Neural cell (in vitro differentiated cells): Measurements from ENCODE around the gene POLR3K. TPM values are rescaled to one million over a fixed set of nuclear protein-coding genes. Genes with fewer than 3 reads are reported as not detected.
"Not testable (repeated sequence)": the region's sequence is repeated elsewhere in the genome, so short reads cannot be mapped to it uniquely, and the experiment has no call there.

Source experiments
- H2AFZ ChIP-seq: fragments of 200-600, 300-800 bp; sonication (generic), shearing (Covaris generic); 2 replicates; pipeline ENCODE4 v1.6.0; 2014; ENCODE audit warnings: low read depth, mild to moderate bottlenecking, antibody characterized with exemption, low read length, moderate library complexity
- H3F3A ChIP-seq: fragments of 200-600 bp; shearing (Covaris generic); 2 replicates; pipeline ENCODE4 v1.6.1; 2016; ENCODE audit warnings: mild to moderate bottlenecking, moderate library complexity, mixed read lengths, antibody characterized with exemption, low read length; ENCODE audit not compliant: insufficient read depth, poor library complexity, severe bottlenecking
- H3K27ac ChIP-seq: fragments of 200-600, 300-800 bp; sonication (generic), shearing (Covaris generic); 2 replicates; pipeline ENCODE4 v1.5.1; 2014; ENCODE audit warnings: mild to moderate bottlenecking, low read length, moderate library complexity
- H3K27me3 ChIP-seq: fragments of 300-800, 200-600 bp; sonication (generic), shearing (Covaris generic); 2 replicates; pipeline ENCODE4 v1.6.0; 2014; ENCODE audit warnings: mild to moderate bottlenecking, low read depth, low read length, moderate library complexity; ENCODE audit not compliant: insufficient read depth
- H3K36me3 ChIP-seq: fragments of 300-800, 200-600 bp; sonication (generic), shearing (Covaris generic); 2 replicates; pipeline ENCODE4 v1.5.1; 2014; ENCODE audit warnings: mild to moderate bottlenecking, antibody characterized with exemption, low read length, moderate library complexity; ENCODE audit not compliant: insufficient read depth
- H3K4me2 ChIP-seq: fragments of 300-800, 200-600 bp; sonication (generic), shearing (Covaris generic); 2 replicates; pipeline ENCODE4 v1.6.0; 2014; ENCODE audit warnings: mild to moderate bottlenecking, low read length
- H3K4me3 ChIP-seq: fragments of 300-800, 200-600 bp; sonication (generic), shearing (Covaris generic); 2 replicates; pipeline ENCODE4 v1.5.1; 2014; ENCODE audit warnings: mild to moderate bottlenecking, low read length, moderate library complexity
- H3K79me2 ChIP-seq: fragments of 200-600 bp; shearing (Covaris generic); replicated peaks from 2 replicates; pipeline ENCODE4 v1.6.0; 2014; ENCODE audit warnings: mild to moderate bottlenecking, low read length, moderate library complexity; ENCODE audit not compliant: insufficient read depth
- H3K9ac ChIP-seq: fragments of 300-800, 200-600 bp; sonication (generic), shearing (Covaris generic); 2 replicates; pipeline ENCODE4 v1.6.1; 2016; ENCODE audit warnings: mild to moderate bottlenecking, low read length, mixed read lengths
- H3K9me2 ChIP-seq: fragments of 200-600 bp; shearing (Covaris generic); 2 replicates; pipeline ENCODE4 v1.6.1; 2016; ENCODE audit warnings: mild to moderate bottlenecking, low read length, mixed read lengths; ENCODE audit not compliant: insufficient read depth
- H3K9me3 ChIP-seq: fragments of 200-600, 300-800 bp; sonication (generic), shearing (Covaris generic); 2 replicates; pipeline ENCODE4 v1.6.1; 2016; ENCODE audit warnings: mild to moderate bottlenecking, mixed run types, low read length, moderate library complexity, mixed read lengths
- H4K20me1 ChIP-seq: fragments of 200-600 bp; shearing (Covaris generic); 2 replicates; pipeline ENCODE4 v1.6.1; 2016; ENCODE audit warnings: mild to moderate bottlenecking, mixed run types; ENCODE audit not compliant: insufficient read depth
- CTCF ChIP-seq: fragments of 450-650 bp; IDR thresholded peaks from 2 replicates; pipeline ENCODE4 v1.5.1; 2014; ENCODE audit warnings: antibody characterized with exemption, mild to moderate bottlenecking, moderate library complexity; ENCODE audit not compliant: poor library complexity, severe bottlenecking
- EP300 ChIP-seq: fragments of 450-650 bp; conservative IDR thresholded peaks from 2 replicates; pipeline ENCODE4 v1.6.1; 2014; ENCODE audit warnings: antibody characterized with exemption, mild to moderate bottlenecking, moderate library complexity; ENCODE audit not compliant: poor library complexity, severe bottlenecking
- EZH2 ChIP-seq: fragments of 200-600, 300-800 bp; shearing (Covaris generic), sonication (generic); IDR thresholded peaks from 2 replicates; pipeline ENCODE4 v1.6.1; 2014; ENCODE audit warnings: antibody characterized with exemption, low read length, borderline replicate concordance, mild to moderate bottlenecking; ENCODE audit not compliant: insufficient read depth, poor library complexity, severe bottlenecking
- MXI1 ChIP-seq: fragments of 450-650 bp; conservative IDR thresholded peaks from 2 replicates; pipeline ENCODE4 v1.6.1; 2014; ENCODE audit warnings: antibody characterized with exemption, mild to moderate bottlenecking; ENCODE audit not compliant: poor library complexity, severe bottlenecking
- POLR2AphosphoS5 ChIP-seq: IDR thresholded peaks from 2 replicates; pipeline ENCODE4 v1.6.1; 2012
- RAD21 ChIP-seq: fragments of 450-650 bp; conservative IDR thresholded peaks from 2 replicates; pipeline ENCODE4 v1.6.1; 2014; ENCODE audit warnings: antibody characterized with exemption, mild to moderate bottlenecking, moderate library complexity
- REST ChIP-seq: IDR thresholded peaks from 2 replicates; pipeline ENCODE4 v1.6.1; 2012; ENCODE audit warnings: borderline replicate concordance
- SMC3 ChIP-seq: fragments of 450-650 bp; conservative IDR thresholded peaks from 2 replicates; pipeline ENCODE4 v1.6.1; 2014; ENCODE audit warnings: antibody characterized with exemption, mild to moderate bottlenecking, moderate library complexity; ENCODE audit not compliant: poor library complexity
- TAF1 ChIP-seq: IDR thresholded peaks from 2 replicates; pipeline ENCODE4 v1.6.1; 2012; ENCODE audit warnings: low read depth
- polyA plus RNA-seq: library from polyadenylated mRNA; depleted of rRNA; stranded (reverse); fragments of >200 nt; gene quantifications from 2 replicates; pipeline ENCODE4 v1.2.3, GENCODE V29; 2014

POLR3K gene
- polyA plus RNA-seq, 1 donor from 2014 or later: 7.1 TPM

DNA sequence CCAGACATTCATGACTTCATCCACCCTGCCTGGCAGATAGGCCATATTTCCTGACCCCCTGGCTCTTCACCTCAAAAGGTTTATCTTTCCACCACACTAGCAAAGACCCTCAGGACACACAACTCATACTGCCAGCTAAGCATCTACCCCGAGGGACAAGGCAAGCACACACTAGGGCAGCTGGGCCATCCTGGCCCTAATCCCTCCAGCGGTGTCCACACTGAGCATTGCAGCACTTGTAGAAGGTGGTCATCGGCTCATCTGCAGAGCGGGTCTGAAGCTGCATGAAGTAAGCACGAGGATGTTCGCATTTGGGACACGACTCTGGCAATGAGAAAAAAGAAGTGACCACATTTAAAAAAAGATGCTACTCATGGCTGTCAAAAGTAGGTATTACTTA is 6.2 kb downstream of the POLR3K start:
- H3F3A ChIP-seq: no peaks in the 10 kb centered on the region
- H3K27ac ChIP-seq: no peak overlapping the region
- H3K36me3 ChIP-seq: no peaks in the 10 kb centered on the region
- H2AFZ ChIP-seq: no peak overlapping the region
- H4K20me1 ChIP-seq: no peaks in the 10 kb centered on the region
- H3K9me3 ChIP-seq: no peaks in the 10 kb centered on the region
- TF ChIP-seq TAF1: no peak
- TF ChIP-seq MXI1: no peak
- no peak for TF ChIP-seq CTCF
- TF ChIP-seq EZH2: no peak
- no peak for TF ChIP-seq RAD21
- no peak for TF ChIP-seq SMC3
- no peak for TF ChIP-seq REST
- no peak for TF ChIP-seq POLR2AphosphoS5
- TF ChIP-seq EP300: no peak
- H3K4me2 ChIP-seq: no peak overlapping the region
- H3K4me3 ChIP-seq: no peak overlapping the region
- no peaks in the 10 kb centered on the region for H3K9me2 ChIP-seq
- H3K27me3 ChIP-seq: no peaks in the 10 kb centered on the region
- no peak overlapping the region for H3K9ac ChIP-seq
- H3K79me2 ChIP-seq: no peaks in the 10 kb centered on the region

- not testable (repeated sequence) for H3F3A ChIP-seq, H3K36me3 ChIP-seq, H2AFZ ChIP-seq, H3K4me3 ChIP-seq, H3K4me2 ChIP-seq, H3K79me2 ChIP-seq, H3K9ac ChIP-seq, H3K27ac ChIP-seq, H4K20me1 ChIP-seq, H3K27me3 ChIP-seq, H3K9me3 ChIP-seq, H3K9me2 ChIP-seq
Measured at GRCh38 chr16:46510-46909, 6.9 kb downstream of the POLR3K start.

- H3K79me2 ChIP-seq: no peaks in the 10 kb centered on the region
- H3F3A ChIP-seq: no peaks in the 10 kb centered on the region
- no peak overlapping the region for H2AFZ ChIP-seq
- no peak overlapping the region for H3K27ac ChIP-seq
- no peaks in the 10 kb centered on the region for H3K36me3 ChIP-seq
- TF ChIP-seq TAF1 (no peak), SMC3 (no peak), CTCF (no peak), REST (no peak), MXI1 (no peak), RAD21 (no peak), EZH2 (no peak), POLR2AphosphoS5 (no peak), EP300 (no peak)
- H3K4me3 ChIP-seq: no peak overlapping the region
- no peaks in the 10 kb centered on the region for H3K27me3 ChIP-seq
- H3K9me3 ChIP-seq: no peaks in the 10 kb centered on the region
- H4K20me1 ChIP-seq: no peaks in the 10 kb centered on the region
- H3K4me2 ChIP-seq: no peak overlapping the region
- H3K9ac ChIP-seq: no peak overlapping the region
- no peaks in the 10 kb centered on the region for H3K9me2 ChIP-seq
Measured at GRCh38 chr16:45454-45853, 8.0 kb downstream of the POLR3K start.
